NCI-H524 treated with DMSO at 0.1 percent for 48 hours (cell line): ENCODE data around the gene HNRNPUL1.
"Not testable (repeated sequence)": the region's sequence is repeated elsewhere in the genome, so short reads cannot be mapped to it uniquely, and the experiment has no call there.

Experiments
- DNase-seq: peaks from one replicate; lab custom pipeline; 2025; lab: John Stamatoyannopoulos, UW

HNRNPUL1 gene

DNA sequence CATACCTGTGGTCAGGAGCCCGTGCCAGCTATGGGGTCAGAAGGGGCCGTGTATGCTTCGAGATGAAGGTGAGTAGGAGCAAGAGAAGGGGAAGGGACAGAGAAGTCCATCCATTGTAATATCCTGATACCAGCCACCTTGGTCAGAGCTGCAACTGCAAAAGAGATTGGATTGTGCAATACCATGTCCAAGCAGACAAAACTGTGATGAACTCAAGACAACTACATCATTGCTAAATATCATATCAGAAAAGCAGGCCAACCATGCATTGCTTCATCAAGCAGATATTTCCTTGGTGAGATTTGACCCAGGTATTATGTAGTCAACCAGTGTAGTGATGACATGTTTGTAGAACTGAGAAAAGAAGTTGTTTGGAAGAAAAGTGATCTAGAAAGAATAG lies 12.1 kb downstream of the HNRNPUL1 start:
- no peak for DNase-seq

GRCh38 chr19:41278478-41278877 lies 14.3 kb downstream of the HNRNPUL1 start:
- no peak for DNase-seq

GRCh38 chr19:41288673-41289530 lies 24.7 kb downstream of the HNRNPUL1 start:
- DNase-seq = no peak

GRCh38 chr19:41289814-41290213 lies 25.6 kb downstream of the HNRNPUL1 start:
- DNase-seq = not testable (repeated sequence)

- DNase-seq = no peak
Measured at GRCh38 chr19:41294393-41294792, 30.2 kb downstream of the HNRNPUL1 start.

- DNase-seq = no peak
Measured at GRCh38 chr19:41295499-41295898, 31.3 kb downstream of the HNRNPUL1 start.

GRCh38 chr19:41296433-41296871 lies 32.3 kb downstream of the HNRNPUL1 start:
- no peak for DNase-seq

DNA sequence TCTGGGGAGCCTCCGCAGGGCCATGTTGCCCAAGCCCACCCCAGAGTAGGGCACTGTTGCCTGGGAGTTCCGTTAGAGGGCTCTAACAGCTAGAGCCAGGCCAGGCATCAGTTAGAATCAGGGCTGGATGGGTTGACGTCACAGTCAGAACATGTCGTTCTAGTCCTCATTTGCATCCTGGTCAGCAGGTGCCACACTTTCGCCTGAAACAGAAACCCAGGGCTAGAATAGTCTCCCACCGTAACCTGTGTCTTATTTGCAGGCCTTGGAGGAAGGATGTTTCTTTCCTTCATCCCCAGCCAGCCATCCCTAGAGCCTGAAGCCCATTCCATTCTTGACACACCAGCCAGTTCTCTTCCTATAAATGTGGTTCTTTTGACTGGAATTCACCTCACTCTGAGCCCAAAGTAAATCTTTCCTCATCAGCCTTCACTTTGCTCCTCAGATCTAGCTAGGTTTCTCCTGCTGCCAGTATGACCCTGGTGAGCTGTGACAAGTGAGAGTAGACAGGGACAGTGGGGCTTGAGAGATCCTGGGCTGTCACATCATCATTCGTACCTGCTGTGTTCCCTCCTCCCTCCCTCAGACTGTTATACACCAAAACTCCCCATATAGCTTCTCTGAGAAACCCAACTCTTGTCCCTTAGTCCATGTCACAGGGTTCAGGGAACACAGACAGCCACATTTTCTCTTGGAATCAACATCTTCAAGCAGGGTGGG lies 33.6 kb downstream of the HNRNPUL1 start:
- DNase-seq = no peak

GRCh38 chr19:41298348-41298964 lies 34.3 kb downstream of the HNRNPUL1 start:
- no peak for DNase-seq

GRCh38 chr19:41299046-41299754 lies 35.0 kb downstream of the HNRNPUL1 start:
- DNase-seq = no peak

DNA sequence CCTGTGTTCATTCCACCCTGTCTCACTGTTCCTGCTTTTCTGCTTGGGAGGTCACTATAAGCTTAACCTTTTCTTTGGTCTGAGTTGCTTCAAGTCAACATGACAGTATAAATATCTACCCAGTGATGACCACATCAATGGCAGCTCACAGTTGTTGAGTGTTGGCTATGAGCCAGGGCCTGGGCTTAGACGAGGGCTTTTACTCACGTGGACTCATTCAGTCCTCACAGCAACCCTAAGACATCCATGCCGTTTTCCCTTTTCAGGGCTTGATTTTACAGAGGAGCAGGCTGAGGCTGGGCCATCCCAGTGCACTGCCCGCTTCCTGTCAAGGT lies 35.5 kb downstream of the HNRNPUL1 start:
- DNase-seq = no peak

- DNase-seq = no peak
Measured at GRCh38 chr19:41300555-41300954, 36.4 kb downstream of the HNRNPUL1 start.

- DNase-seq = no peak
Measured at GRCh38 chr19:41302624-41303351, 38.6 kb downstream of the HNRNPUL1 start.

- no peak for DNase-seq
Measured at GRCh38 chr19:41303954-41304353, 39.8 kb downstream of the HNRNPUL1 start.

- no peak for DNase-seq
Measured at GRCh38 chr19:41304706-41305483, 40.7 kb downstream of the HNRNPUL1 start.

GRCh38 chr19:41305927-41306793 lies 42.0 kb downstream of the HNRNPUL1 start:
- no peak for DNase-seq

- DNase-seq = no peak
Measured at GRCh38 chr19:41307090-41307875, 43.1 kb downstream of the HNRNPUL1 start.

DNA sequence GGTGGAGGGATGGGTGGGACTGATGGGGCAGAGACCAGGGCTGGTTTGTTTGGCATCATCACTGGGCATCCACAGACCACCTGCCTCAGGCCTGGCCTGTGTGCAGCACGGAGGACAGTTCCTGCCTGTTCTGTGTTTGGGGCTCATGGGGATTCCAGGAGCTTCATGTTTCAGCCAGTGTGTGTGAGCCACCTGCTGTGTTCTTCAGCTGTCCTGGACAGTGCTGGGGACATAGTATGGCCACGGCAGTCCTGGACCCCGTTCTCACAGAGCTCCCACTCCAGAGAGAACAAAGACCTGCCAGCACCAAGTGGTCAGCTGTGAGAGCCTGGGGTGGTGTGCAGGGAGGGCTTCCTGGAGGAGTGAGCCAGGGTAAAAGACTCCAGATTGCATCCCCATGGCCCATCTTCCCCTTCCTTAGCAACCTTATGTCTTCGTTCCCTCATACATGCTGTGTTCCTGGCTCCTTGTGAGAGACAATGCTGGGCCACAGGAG lies 43.8 kb downstream of the HNRNPUL1 start:
- DNase-seq = no peak
